NCI-H69 (cell line): Measurements from ENCODE around the gene LGALS4.
"Not testable (repeated sequence)": the region's sequence is repeated elsewhere in the genome, so short reads cannot be mapped to it uniquely, and the experiment has no call there.

Experiments used
- DNase-seq: peaks from one replicate; lab custom pipeline; 2025; lab: John Stamatoyannopoulos, UW

LGALS4 gene

GRCh38 chr19:38795549-38795948, 17.2 kb downstream of the LGALS4 start:
- no peak for DNase-seq

- DNase-seq: no peak
Measured at GRCh38 chr19:38793671-38794070, 19.1 kb downstream of the LGALS4 start.

- peak; percentile 17 for DNase-seq
Measured at GRCh38 chr19:38793177-38793576, 19.6 kb downstream of the LGALS4 start.

- DNase-seq: no peak
Measured at GRCh38 chr19:38792250-38793111, 20.3 kb downstream of the LGALS4 start.

- not testable (repeated sequence) for DNase-seq
Measured at GRCh38 chr19:38791451-38792064, 21.2 kb downstream of the LGALS4 start.

GRCh38 chr19:38790507-38791403, 22.0 kb downstream of the LGALS4 start:
- DNase-seq: not testable (repeated sequence)

- DNase-seq: no peak
Measured at GRCh38 chr19:38788478-38789243, 24.1 kb downstream of the LGALS4 start, which contains the start of gene LGALS7B. Gene LGALS7B (plus strand): TSS chr19:38789200. CDS start chr19:38789227, 27 bp downstream.

GRCh38 chr19:38786572-38787265, 26.0 kb downstream of the LGALS4 start:
- peak; percentile 15 for DNase-seq

GRCh38 chr19:38786061-38786460, 26.7 kb downstream of the LGALS4 start:
- not testable (repeated sequence) for DNase-seq

GRCh38 chr19:38785187-38785699, 27.5 kb downstream of the LGALS4 start:
- no peak for DNase-seq

GRCh38 chr19:38784224-38784623, 28.5 kb downstream of the LGALS4 start:
- DNase-seq: no peak

- not testable (repeated sequence) for DNase-seq
Measured at GRCh38 chr19:38782212-38782611, 30.5 kb downstream of the LGALS4 start.

- DNase-seq: peak; percentile 37
Measured at GRCh38 chr19:38781058-38781457, 31.7 kb downstream of the LGALS4 start.

- DNase-seq: no peak
Measured at GRCh38 chr19:38780443-38780842, 32.3 kb downstream of the LGALS4 start.

- DNase-seq: no peak
Measured at GRCh38 chr19:38778733-38779132, 34.0 kb downstream of the LGALS4 start.

- no peak for DNase-seq
Measured at GRCh38 chr19:38774181-38774950, 38.4 kb downstream of the LGALS4 start.

- peak; percentile 31 for DNase-seq
Measured at GRCh38 chr19:38773469-38774177, 39.1 kb downstream of the LGALS4 start, which contains the start of gene LGALS7. Gene LGALS7 (minus strand): TSS chr19:38773517. CDS start chr19:38773492, 25 bp downstream.

- not testable (repeated sequence) for DNase-seq
Measured at GRCh38 chr19:38771569-38771968, 41.2 kb downstream of the LGALS4 start.

GRCh38 chr19:38770949-38771275, 41.8 kb downstream of the LGALS4 start:
- not testable (repeated sequence) for DNase-seq
